Left lung (tissue), 10 donors: ENCODE results near the gene FRMD4A. TPM values are rescaled to one million over a fixed set of nuclear protein-coding genes. Genes with fewer than 3 reads are reported as not detected.

ENCODE experiments used
- ATAC-seq: fragments of 200-7000 bp; cut with Tn5 transposase; one replicate; pipeline ENCODE4 v1.9.1; 2020; ENCODE audit warnings: moderate library complexity
- DNase-seq, 4 donors: peaks; one replicate each; pipeline ENCODE4 v3.0.0-alpha.2; 2013 to 2020
- H3K27ac ChIP-seq, 2 donors: fragments of 200-600 bp; sonication (generic) in 1 of 2; one replicate each; pipeline versions ENCODE4 v1.5.0 to v1.8.0; 2020 to 2021
- H3K27me3 ChIP-seq, 2 donors: fragments of 200-600 bp; sonication (generic) in 1 of 2; one replicate each; pipeline versions ENCODE4 v1.5.0 to v1.8.0; 2020 to 2021
- H3K36me3 ChIP-seq, 2 donors: fragments of 200-600 bp; sonication (generic) in 1 of 2; one replicate each; pipeline versions ENCODE4 v1.5.0 to v1.8.0; 2020 to 2021
- H3K4me1 ChIP-seq, 2 donors: fragments of 200-600 bp; one replicate each; pipeline ENCODE4 v1.8.0; 2021
- H3K4me3 ChIP-seq, 2 donors: fragments of 200-600 bp; sonication (generic) in 1 of 2; one replicate each; pipeline versions ENCODE4 v1.5.0 to v1.8.0; 2020 to 2021; ENCODE audit warnings: mild to moderate bottlenecking in 1 of 2
- H3K9me3 ChIP-seq, 2 donors: fragments of 200-600 bp; sonication (generic) in 1 of 2; one replicate each; pipeline versions ENCODE4 v1.5.0 to v1.8.0; 2020 to 2021
- CTCF ChIP-seq, 2 donors: fragments of 200-600 bp; sonication (generic) in 1 of 2; IDR thresholded peaks; one replicate each; pipeline versions ENCODE4 v1.5.0 to v1.8.0; 2021; ENCODE audit warnings: antibody characterized with exemption in 2 of 2
- intact Hi-C, 2 donors: fragments of 100-400 bp; cut with DNase I; formaldehyde crosslinking; loops; one replicate each; pipeline versions ENCODE4 v1.11.2 to v1.14.2; 2022
- polyA plus RNA-seq, 6 donors: library from polyadenylated mRNA; unstranded; fragments of 120-200 nt; gene quantifications; one replicate each; pipeline ENCODE4 v1.2.1, GENCODE V29; 2013; ENCODE audit not compliant: insufficient read length in 6 of 6
- total RNA-seq, 2 donors: library from RNA; stranded (reverse); fragmentation: NEBNext Ultra II Directional; extraction: Animal tissue kit (Norgen Biotek cat#: 25700); gene quantifications; one replicate each; pipeline ENCODE4 v1.2.1, GENCODE V29; 2021
- donor health status: DM: no; HTN: yes; CAD: no.
- donor health status: DM: no; HTN: no; CAD: no.

The FRMD4A gene
- total and polyA plus RNA-seq, 8 donors, result 33.9 to 62.8 (median 57.0) TPM

GRCh38 chr10:13612654-13613373 lies 717.9 kb downstream of the FRMD4A start:
- no peak overlapping the region for H3K27ac ChIP-seq
- H3K36me3 ChIP-seq, result peaks cover 0 to 82% of the 10 kb centered on the region in 2 donors
- H3K9me3 ChIP-seq, result no peaks in the 10 kb centered on the region
- no peaks in the 10 kb centered on the region for H3K27me3 ChIP-seq
- DNase-seq (no peak), ATAC-seq (no peak)
- intact Hi-C loops, result loop anchor here in 1 of 2 donors (10.0 kb wide), 1 partner anchor 162 kb away; no protein-coding TSS in a partner anchor
- no peaks in the 10 kb centered on the region for H3K4me1 ChIP-seq
- H3K4me3 ChIP-seq, result no peak overlapping the region
- TF ChIP-seq CTCF (IDR thresholded peaks at IDR 0.05), result no peak

- DNase-seq (no peak), ATAC-seq (no peak)
- no peak for TF ChIP-seq CTCF (IDR thresholded peaks at IDR 0.05)
- Histone ChIP-seq H3K27me3 (no peaks in the 10 kb centered on the region), H3K9me3 (no peaks in the 10 kb centered on the region), H3K4me3 (no peak overlapping the region), H3K4me1 (no peaks in the 10 kb centered on the region), H3K27ac (peak overlapping the region in 1 of 2 donors; percentile 18), H3K36me3 (peaks cover 0 to 68% of the 10 kb centered on the region in 2 donors)
- intact Hi-C loops, result no loop called here
Observed at GRCh38 chr10:13608246-13608853, 722.4 kb downstream of the FRMD4A start.

- DNase-seq (no peak), ATAC-seq (no peak)
- Histone ChIP-seq H3K27ac (no peak overlapping the region), H3K27me3 (no peaks in the 10 kb centered on the region), H3K4me1 (no peaks in the 10 kb centered on the region), H3K9me3 (no peaks in the 10 kb centered on the region), H3K4me3 (no peak overlapping the region), H3K36me3 (peaks cover 0 to 57% of the 10 kb centered on the region in 2 donors)
- intact Hi-C loops, result no loop called here
- TF ChIP-seq CTCF (IDR thresholded peaks at IDR 0.05), result no peak
Observed at GRCh38 chr10:13604357-13605040, 726.2 kb downstream of the FRMD4A start.

- no peaks in the 10 kb centered on the region for H3K9me3 ChIP-seq
- TF ChIP-seq CTCF (IDR thresholded peaks at IDR 0.05), result no peak
- intact Hi-C loops, result no loop called here
- no peaks in the 10 kb centered on the region for H3K4me1 ChIP-seq
- H3K4me3 ChIP-seq, result no peak overlapping the region
- peaks cover 0 to 24% of the 10 kb centered on the region in 2 donors for H3K36me3 ChIP-seq
- H3K27ac ChIP-seq, result no peak overlapping the region
- ATAC-seq (no peak), DNase-seq (no peak)
- no peaks in the 10 kb centered on the region for H3K27me3 ChIP-seq
Observed at GRCh38 chr10:13597909-13598308, 732.8 kb downstream of the FRMD4A start.

- TF ChIP-seq CTCF (IDR thresholded peaks at IDR 0.05), result no peak
- no peak overlapping the region for H3K27ac ChIP-seq
Observed at GRCh38 chr10:13594641-13595040, 736.1 kb downstream of the FRMD4A start.

More at GRCh38 chr10:13594641-13595040, 736.1 kb downstream of the FRMD4A start:
- H3K4me3 ChIP-seq, result no peak overlapping the region
- DNase-seq (no peak), ATAC-seq (no peak)
- no peaks in the 10 kb centered on the region for H3K27me3 ChIP-seq
- peaks cover 0 to 14% of the 10 kb centered on the region in 2 donors for H3K36me3 ChIP-seq
- intact Hi-C loops, result no loop called here
- peaks cover 0 to 6% of the 10 kb centered on the region in 2 donors for H3K4me1 ChIP-seq
- no peaks in the 10 kb centered on the region for H3K9me3 ChIP-seq
